LHCN-M2 (cell line): ENCODE data around the gene GNAI3. TPM values are rescaled to one million over a fixed set of nuclear protein-coding genes. Genes with fewer than 3 reads are reported as not detected.

Experiments
- DNase-seq: peaks from one replicate; pipeline ENCODE4 v3.0.0-alpha.2; 2012; ENCODE audit warnings: low read depth
- polyA plus RNA-seq: library from polyadenylated mRNA; unstranded; fragments of >200 nt; gene quantifications from one replicate; pipeline ENCODE4 v1.2.1, GENCODE V29; 2012; ENCODE audit warnings: missing spikeins
- total RNA-seq: library from RNA; depleted of rRNA; stranded (reverse); fragments of >200 nt; gene quantifications from 2 replicates; pipeline ENCODE4 v1.2.3, GENCODE V29; 2014; rRNA removed

The GNAI3 gene
- total RNA-seq, result 10.6 and 10.8 TPM in 2 replicates
- polyA plus RNA-seq, result 4.7 TPM

GRCh38 chr1:109548321-109549267 lies at the start of gene GNAI3:
TSS of gene GNAI3 (plus strand) at chr1:109548615. CDS start at chr1:109548721, 106 bp downstream.
- peak; percentile 92 for DNase-seq

GRCh38 chr1:109499081-109499480 lies 49.3 kb upstream of the GNAI3 start:
- no peak for DNase-seq

DNA sequence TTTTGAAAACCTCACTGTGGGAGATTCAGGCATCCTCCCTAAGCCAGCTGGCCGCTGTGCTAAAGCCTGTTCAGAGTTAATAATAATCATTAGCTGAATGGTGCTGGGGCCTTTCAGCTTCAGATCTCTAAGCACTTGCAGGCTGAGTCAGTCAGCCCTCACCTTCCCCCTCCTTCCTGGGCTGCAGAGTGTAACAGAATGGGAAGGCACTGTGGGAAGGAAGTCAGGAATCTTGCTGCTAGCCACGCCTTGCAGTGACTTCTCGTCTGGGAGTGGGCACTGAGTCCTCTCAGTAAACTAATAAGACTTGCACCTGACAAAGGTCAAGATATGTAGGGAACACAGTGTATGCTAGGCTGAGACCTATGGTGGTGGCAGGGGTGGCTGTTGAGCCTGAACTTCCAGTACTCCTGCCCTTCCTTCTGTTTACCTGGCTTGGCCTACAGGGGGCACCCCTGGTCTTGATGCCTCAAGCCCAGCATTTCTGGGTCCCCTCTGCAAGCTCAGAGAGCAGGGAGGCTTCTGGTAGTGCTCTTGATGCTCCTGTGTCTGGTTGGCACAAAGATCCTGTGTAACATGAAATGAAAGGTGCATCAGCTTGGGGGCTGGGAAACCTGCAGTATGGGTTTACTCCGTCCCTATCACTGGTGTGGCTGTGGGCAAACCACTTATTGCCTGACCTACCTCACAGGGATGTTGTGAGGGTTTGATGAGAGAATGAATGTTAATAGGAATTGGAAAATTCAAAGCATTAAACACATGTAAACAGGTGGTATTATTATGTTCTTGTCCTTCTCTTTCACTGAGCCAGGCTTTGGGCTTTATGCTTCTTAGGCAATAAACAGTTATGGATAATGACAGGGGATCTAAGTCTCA lies 48.5 kb upstream of the GNAI3 start:
- DNase-seq, result peak; percentile 33

GRCh38 chr1:109500941-109501381 lies 47.5 kb upstream of the GNAI3 start:
- no peak for DNase-seq

- DNase-seq, result no peak
These were observed 46.6 kb upstream of the GNAI3 start for GRCh38 chr1:109501644-109502363.

- no peak for DNase-seq
These were observed 46.0 kb upstream of the GNAI3 start for GRCh38 chr1:109502364-109502851.

- DNase-seq, result no peak
These were observed 44.5 kb upstream of the GNAI3 start for GRCh38 chr1:109503935-109504334.

DNA sequence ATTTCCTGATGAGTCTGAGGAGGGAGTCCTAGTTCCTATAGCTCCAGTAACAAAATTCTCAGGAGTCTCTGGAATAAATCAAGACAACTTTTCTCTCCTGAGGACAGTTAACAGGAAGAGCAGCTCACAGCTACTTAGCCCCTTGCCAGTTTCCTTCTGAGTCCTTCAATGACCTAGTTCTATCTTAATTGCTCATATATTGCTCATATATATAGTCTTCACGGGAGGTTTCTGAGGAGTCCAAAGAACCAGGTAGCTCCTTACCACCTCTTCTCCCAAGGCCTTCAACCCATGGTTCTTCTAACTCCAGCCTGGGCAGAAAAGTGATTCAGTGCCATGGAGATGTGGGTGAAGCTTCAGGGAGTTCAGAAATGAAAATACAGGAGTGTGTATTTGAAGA lies 43.4 kb upstream of the GNAI3 start:
- DNase-seq, result no peak

DNA sequence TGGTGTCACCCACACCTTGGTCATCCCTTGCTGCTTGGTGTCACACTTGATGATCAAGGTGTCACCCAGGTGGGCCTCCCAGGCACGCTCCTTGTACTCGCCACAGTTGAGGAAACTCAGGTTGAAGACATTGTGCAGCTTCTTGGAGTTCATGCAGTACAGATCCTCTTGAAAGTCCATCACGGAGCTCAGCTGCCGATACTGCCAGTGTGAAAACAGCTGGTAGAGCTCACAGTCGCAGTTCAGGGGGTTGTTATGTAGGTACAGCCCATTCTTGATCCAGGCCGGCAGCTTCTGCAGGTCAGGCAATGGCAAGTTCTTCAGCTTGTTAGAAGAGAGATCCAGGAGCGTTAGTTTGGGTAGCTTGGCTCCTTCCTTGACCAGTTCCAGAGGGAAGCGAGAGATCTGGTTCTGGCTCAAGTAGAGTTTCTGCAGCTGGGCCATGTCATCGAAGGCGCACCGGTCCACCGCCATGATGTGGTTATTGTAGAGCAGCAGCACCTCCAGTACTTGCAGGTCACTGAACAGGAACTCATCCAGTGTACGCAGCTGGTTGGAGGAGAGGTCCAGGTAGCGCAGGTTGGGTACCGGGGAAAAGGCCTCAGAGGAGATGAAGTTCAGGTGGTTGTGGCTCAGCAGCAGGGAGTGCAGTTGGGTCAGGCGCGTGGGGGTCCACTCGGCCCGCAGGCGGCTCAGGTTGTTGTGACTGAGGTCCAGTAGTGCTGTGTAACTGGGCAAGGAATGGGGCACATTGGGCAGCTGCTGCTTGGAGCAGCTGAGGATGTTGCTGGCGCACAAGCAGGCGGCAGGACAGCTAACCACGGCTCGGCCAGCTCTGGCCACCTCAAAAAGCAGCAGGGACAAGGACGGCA lies 40.2 kb upstream of the GNAI3 start:
- DNase-seq, result no peak

GRCh38 chr1:109508873-109509175 lies 39.6 kb upstream of the GNAI3 start:
- DNase-seq, result no peak

DNA sequence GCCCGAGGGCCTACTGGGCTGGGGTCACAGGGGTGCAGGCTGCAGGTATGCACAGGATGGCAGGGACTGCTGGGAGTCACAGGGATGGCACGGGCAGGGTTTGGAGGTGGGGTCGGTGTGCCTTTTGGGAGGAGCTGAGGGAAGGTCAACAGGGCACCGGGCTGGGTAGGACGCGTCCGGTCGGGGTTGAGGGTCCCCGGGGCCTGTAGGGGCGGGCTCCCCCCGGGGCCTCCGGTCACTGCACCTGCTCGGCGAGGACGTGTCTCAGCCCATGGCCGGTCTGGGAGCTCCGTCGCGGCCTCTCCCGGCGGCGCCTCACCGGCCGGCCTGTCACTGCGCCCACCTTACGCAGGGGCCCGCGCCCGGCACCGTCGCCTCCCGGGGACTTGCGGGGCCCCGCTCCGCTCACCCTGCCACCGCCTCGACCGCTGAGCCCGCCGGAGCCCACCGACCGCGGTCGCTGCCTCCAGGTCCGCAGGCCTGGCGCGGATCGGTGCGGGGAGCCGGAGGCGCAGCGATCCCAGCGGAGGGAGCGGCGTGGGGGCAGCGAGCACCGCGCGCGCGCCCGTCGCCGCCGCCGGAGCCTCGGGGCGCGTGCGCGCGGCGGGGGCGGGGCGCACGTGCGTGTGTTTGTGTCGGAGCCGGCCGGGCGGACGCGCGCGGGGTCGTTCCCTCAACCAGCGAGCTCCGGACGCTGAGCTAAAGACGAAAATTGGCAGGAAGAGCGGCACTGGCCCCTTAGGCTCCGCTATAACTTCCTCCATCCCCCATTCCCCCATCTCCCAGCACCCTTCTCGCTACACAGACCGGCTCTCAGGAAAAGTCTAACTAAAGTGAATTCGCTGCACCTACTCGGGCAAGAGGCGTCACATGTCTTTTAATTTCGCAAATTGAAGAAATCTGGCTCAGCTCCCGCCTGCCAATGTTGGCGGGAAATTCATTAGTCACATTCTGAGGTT lies 39.0 kb upstream of the GNAI3 start, which contains the start of gene AMIGO1:
AMIGO1 (minus strand) TSS at position 552 of the 959 bp plus-strand sequence. CDS start 815 bp downstream, outside the sequence.
- DNase-seq, result no peak

GRCh38 chr1:109513110-109513710 lies 35.2 kb upstream of the GNAI3 start:
- DNase-seq, result no peak

DNA sequence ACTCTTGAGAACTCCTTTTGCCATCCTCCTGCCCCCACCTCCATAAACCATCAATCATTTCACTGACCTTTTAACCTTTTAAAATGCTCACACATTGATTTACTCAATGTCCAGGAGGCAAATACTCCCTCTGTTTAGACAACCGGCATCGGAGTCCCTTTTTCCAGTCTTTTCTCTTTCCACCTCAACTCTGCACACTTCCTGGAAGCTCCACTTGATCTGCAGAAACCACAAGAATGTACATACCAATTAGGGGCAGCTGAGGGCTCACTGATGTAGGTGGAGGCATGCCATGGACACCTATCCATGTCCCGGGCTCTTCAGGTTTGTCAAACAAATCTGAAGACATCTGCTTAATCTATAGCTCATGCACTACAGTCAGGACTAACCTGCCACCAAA lies 33.6 kb upstream of the GNAI3 start:
- DNase-seq, result no peak

GRCh38 chr1:109516872-109517271 lies 31.5 kb upstream of the GNAI3 start:
- DNase-seq, result no peak

- DNase-seq, result no peak
These were observed 31.1 kb upstream of the GNAI3 start for GRCh38 chr1:109517337-109517736.

- no peak for DNase-seq
These were observed 27.1 kb upstream of the GNAI3 start for GRCh38 chr1:109521002-109521951.

DNA sequence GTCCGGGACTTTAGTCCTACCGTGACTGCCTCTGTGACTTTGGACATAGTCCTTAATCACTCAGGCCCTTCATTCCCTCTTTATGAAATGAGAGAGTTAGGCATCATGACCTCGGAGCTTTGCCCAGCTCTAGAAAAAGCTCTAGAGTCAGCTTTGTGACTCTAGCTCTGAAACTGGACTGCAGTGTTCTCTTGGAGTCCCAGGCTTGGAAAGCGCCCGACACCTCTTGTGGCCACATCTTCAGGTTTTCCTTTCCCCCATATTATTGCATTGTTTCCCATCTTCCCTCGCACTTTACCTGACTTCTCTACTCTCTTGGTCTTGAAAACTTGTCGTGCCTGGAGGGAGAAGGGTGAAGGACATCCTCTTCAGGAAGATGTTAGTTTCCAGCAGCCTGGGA lies 26.4 kb upstream of the GNAI3 start:
- DNase-seq, result no peak

GRCh38 chr1:109523706-109524105 lies 24.7 kb upstream of the GNAI3 start:
- DNase-seq, result peak; percentile 61
